ENCODE results near the gene NID1.
"Not testable (repeated sequence)": the region's sequence is repeated elsewhere in the genome, so short reads cannot be mapped to it uniquely, and the experiment has no call there.

The NID1 gene

GRCh38 chr1:236007781-236008180 is 57.1 kb downstream of the NID1 start:
- TF ChIP-seq GABPA (IDR thresholded peaks at IDR 0.05; ENCODE audit: low read depth) (no peak), SPI1 (IDR thresholded peaks at IDR 0.05; ENCODE audit: borderline replicate concordance, low read depth) (no peak), POLR2AphosphoS5 (IDR thresholded peaks at IDR 0.05; ENCODE audit: low read depth) (no peak), CTCF (IDR thresholded peaks at IDR 0.05; ENCODE audit: insufficient read depth, low read length) (no peak), REST (IDR thresholded peaks at IDR 0.05; ENCODE audit: insufficient replicate concordance, low read depth) (no peak)
- DNase-seq (ENCODE audit: low read depth in 1 of 2, low spot score in 1 of 2), result no peak
- Histone ChIP-seq H3K4me3 (replicated peaks; ENCODE audit: insufficient read depth, low read length) (no peak overlapping the region), H3K27ac (replicated peaks) (no peak overlapping the region), H3K27me3 (ENCODE audit: insufficient read depth, poor library complexity, severe bottlenecking) (no peaks in the 10 kb centered on the region)

GRCh38 chr1:236003058-236003457 is 61.8 kb downstream of the NID1 start:
- H3K4me3 ChIP-seq (replicated peaks; ENCODE audit: insufficient read depth, low read length); DNase-seq (ENCODE audit: low read depth in 1 of 2, low spot score in 1 of 2); H3K27ac ChIP-seq (replicated peaks); H3K27me3 ChIP-seq (ENCODE audit: insufficient read depth, poor library complexity, severe bottlenecking): not testable (repeated sequence)

GRCh38 chr1:236002572-236002971 is 62.3 kb downstream of the NID1 start:
- H3K27me3 ChIP-seq (ENCODE audit: insufficient read depth, poor library complexity, severe bottlenecking), result no peaks in the 10 kb centered on the region
- TF ChIP-seq REST (IDR thresholded peaks at IDR 0.05; ENCODE audit: insufficient replicate concordance, low read depth) (no peak), GABPA (IDR thresholded peaks at IDR 0.05; ENCODE audit: low read depth) (no peak), SPI1 (IDR thresholded peaks at IDR 0.05; ENCODE audit: borderline replicate concordance, low read depth) (no peak), CTCF (IDR thresholded peaks at IDR 0.05; ENCODE audit: insufficient read depth, low read length) (no peak), POLR2AphosphoS5 (IDR thresholded peaks at IDR 0.05; ENCODE audit: low read depth) (no peak)
- no peak overlapping the region for H3K27ac ChIP-seq (replicated peaks)
- no peak overlapping the region for H3K4me3 ChIP-seq (replicated peaks; ENCODE audit: insufficient read depth, low read length)
- no peak for DNase-seq (ENCODE audit: low read depth in 1 of 2, low spot score in 1 of 2)

GRCh38 chr1:236002025-236002390 is 62.9 kb downstream of the NID1 start:
- no peak overlapping the region for H3K27ac ChIP-seq (replicated peaks)
- no peak for DNase-seq (ENCODE audit: low read depth in 1 of 2, low spot score in 1 of 2)
- H3K4me3 ChIP-seq (replicated peaks; ENCODE audit: insufficient read depth, low read length), result no peak overlapping the region
- no peak for TF ChIP-seq GABPA (IDR thresholded peaks at IDR 0.05; ENCODE audit: low read depth)
- TF ChIP-seq REST (IDR thresholded peaks at IDR 0.05; ENCODE audit: insufficient replicate concordance, low read depth), result no peak
- no peak for TF ChIP-seq POLR2AphosphoS5 (IDR thresholded peaks at IDR 0.05; ENCODE audit: low read depth)
- no peak for TF ChIP-seq SPI1 (IDR thresholded peaks at IDR 0.05; ENCODE audit: borderline replicate concordance, low read depth)
- TF ChIP-seq CTCF (IDR thresholded peaks at IDR 0.05; ENCODE audit: insufficient read depth, low read length), result no peak
- H3K27me3 ChIP-seq (ENCODE audit: insufficient read depth, poor library complexity, severe bottlenecking), result no peaks in the 10 kb centered on the region

Measured in HL-60 (cell line).